DMS53 treated with DMSO at 0.1 percent for 48 hours (cell line): ENCODE data around the gene PLN.

ENCODE experiments used
- DNase-seq: peaks from one replicate; lab custom pipeline; 2025; ENCODE audit not compliant: unreplicated experiment; lab: John Stamatoyannopoulos, UW

PLN gene

GRCh38 chr6:118536478-118536877 is 11.6 kb upstream of the PLN start:
- DNase-seq: no peak

GRCh38 chr6:118537574-118537973 is 10.5 kb upstream of the PLN start:
- no peak for DNase-seq

- DNase-seq: no peak
Observed at GRCh38 chr6:118542184-118542952, 5.7 kb upstream of the PLN start.

- no peak for DNase-seq
Observed at GRCh38 chr6:118544105-118544504, 4.0 kb upstream of the PLN start.

GRCh38 chr6:118546164-118546879 is 1.8 kb upstream of the PLN start:
- no peak for DNase-seq

- DNase-seq: no peak
Observed at GRCh38 chr6:118546880-118547218, 1.2 kb upstream of the PLN start.

GRCh38 chr6:118548613-118549012 is 517 bp downstream of the PLN start:
- DNase-seq: no peak

GRCh38 chr6:118551063-118552053 is 3.3 kb downstream of the PLN start:
- DNase-seq: peak; percentile 34

- DNase-seq: no peak
Observed at GRCh38 chr6:118553132-118553531, 5.0 kb downstream of the PLN start.

- DNase-seq: no peak
Observed at GRCh38 chr6:118554698-118555097, 6.6 kb downstream of the PLN start.

- DNase-seq: no peak
Observed at GRCh38 chr6:118558464-118559217, 10.5 kb downstream of the PLN start.

- no peak for DNase-seq
Observed at GRCh38 chr6:118559659-118560058, 11.6 kb downstream of the PLN start.

- DNase-seq: no peak
Observed at GRCh38 chr6:118562248-118562647, 14.2 kb downstream of the PLN start.

- no peak for DNase-seq
Observed at GRCh38 chr6:118562959-118563358, 14.9 kb downstream of the PLN start.

- peak; percentile 32 for DNase-seq
Observed at GRCh38 chr6:118565311-118565960, 17.3 kb downstream of the PLN start.

- no peak for DNase-seq
Observed at GRCh38 chr6:118567974-118568373, 19.9 kb downstream of the PLN start.

GRCh38 chr6:118569498-118569897 is 21.4 kb downstream of the PLN start:
- no peak for DNase-seq

- DNase-seq: no peak
Observed at GRCh38 chr6:118571121-118571520, 23.0 kb downstream of the PLN start.

- DNase-seq: no peak
Observed at GRCh38 chr6:118574051-118574865, 26.2 kb downstream of the PLN start.
